GM19438 (cell line): Measurements from ENCODE around the gene GLIS1.

Experiments
- ATAC-seq: cut with Tn5 transposase; IDR thresholded peaks from one replicate; pipeline ENCODE4 v1.9.1; 2021; ENCODE audit warnings: low read depth; ENCODE audit not compliant: unreplicated experiment

The GLIS1 gene

DNA sequence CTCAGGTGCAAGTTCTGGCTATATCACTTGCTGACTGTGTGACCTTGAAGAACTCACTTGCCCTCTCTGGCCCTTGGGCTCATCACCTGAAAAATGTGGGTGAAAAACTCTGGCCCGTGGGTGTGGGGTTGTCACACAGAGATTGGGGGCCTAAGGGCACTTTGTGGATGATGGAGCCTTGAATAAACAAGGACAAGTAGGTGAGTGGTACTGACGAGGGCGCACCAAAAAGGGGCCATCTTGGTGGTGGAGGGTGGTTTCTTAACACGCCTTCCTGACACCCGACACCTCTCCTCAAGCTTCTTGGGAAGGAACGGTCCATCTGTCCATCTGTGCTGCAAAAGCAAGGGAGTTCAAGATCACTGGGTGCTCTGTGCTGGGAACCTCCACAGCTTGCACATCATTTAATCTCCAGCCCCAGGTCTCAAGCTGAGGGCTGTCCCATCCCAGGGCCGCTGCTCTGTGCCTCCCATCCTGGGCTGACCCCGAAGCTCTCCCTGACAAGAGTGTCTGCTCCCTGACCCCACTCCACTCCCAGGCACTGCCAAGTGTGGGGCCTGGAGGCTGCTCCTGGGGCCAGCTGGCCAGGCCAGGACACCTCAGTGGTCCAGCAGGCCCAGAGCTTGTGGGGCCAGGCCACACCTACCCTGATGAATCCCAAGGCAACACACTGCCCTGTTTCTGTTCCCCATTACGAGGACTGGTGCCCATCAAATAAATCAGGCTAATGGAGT, 97.3 kb downstream of the GLIS1 start:
- no peak for ATAC-seq

- no peak for ATAC-seq
These were observed 98.3 kb downstream of the GLIS1 start for GRCh38 chr1:53640701-53641075.

DNA sequence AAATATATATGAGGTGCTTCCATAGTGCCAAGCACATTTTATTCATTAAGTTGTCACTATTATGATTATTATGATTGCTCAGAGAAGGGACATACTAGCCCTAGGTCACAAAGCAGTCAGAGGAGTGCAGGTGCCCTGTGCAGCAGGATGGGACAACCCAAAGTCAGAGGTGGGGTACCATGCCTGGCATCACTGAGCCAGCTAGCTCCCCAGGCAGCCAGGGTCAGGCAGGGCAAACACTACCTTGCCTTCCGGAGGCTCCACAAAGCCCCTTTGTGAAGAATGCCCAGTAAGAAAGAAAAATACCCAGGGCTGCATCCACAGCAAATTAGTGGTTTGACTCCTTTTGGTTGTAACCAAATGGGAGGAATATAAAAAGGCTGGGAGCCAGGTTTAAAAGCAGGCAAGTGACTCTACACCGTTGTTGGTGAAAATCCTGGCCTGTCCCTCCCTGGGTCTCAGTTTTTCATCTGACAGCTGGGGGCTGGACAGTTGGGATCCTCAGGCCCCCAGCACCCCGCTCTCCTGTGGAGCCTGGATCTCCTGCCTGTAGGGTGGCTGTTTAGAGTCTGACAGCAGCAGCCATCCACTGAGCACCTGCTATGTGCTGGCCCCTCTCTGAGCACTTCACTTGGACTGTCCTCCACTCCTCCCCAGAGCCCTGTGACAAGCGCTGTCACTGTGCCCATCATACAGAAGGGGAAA, 98.8 kb downstream of the GLIS1 start:
- no peak for ATAC-seq

DNA sequence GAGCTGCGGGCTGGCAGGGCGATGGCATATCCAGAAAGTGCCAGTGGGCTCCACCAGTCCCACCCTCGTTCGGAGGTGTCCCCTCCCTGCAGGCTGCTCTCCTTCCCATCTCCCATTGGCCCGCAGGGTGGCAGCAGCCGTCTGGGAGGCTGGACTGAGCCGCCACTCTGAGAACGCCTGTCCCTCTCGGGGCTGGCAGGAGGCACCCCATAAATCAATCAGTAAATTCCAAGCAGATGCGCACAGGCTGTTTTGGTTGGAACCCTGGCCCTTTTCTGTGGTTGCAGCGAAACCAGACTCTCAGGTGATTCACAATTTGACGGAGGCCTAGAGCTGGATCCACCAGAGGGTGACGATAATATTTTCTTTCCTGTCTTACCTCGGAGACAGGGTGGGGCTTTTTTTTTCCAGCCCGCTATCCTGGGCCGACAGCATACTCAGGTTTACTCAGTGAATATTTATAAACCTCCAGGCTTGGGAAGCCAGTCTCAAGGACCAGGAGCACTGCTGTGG, 99.7 kb downstream of the GLIS1 start:
- no peak for ATAC-seq

DNA sequence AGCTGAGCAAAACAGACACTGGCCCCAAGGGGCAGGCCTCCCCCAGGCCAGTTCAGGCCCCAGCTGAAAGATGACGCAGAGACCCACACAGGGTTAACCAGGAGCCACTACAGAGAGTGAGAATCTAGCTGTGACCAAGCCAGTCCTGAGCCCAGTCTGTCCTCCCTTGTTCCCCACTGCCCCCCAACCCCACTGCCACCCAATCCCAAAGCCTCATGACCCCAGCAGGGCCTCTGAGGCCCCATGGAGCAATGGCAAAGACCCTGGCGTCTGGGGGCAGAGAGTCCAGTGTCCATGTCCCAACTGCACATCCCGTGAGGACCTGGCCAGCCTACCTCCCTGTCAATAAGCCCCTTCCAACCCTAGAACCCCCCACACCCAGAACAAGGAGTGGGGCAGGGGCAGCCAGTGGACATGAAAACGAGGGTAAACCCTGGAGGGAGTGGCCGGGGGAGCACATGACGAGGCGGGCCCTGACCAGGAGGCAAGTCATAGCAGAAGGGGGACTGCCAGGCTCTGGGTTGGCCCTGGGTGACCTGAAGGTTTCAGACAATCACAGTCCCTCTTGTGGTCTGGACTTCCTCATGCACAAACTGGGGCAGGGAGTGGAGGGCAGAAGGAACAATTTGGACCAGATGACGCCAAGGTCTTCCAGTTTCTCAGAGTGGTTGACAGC, 100.5 kb downstream of the GLIS1 start:
- no peak for ATAC-seq

DNA sequence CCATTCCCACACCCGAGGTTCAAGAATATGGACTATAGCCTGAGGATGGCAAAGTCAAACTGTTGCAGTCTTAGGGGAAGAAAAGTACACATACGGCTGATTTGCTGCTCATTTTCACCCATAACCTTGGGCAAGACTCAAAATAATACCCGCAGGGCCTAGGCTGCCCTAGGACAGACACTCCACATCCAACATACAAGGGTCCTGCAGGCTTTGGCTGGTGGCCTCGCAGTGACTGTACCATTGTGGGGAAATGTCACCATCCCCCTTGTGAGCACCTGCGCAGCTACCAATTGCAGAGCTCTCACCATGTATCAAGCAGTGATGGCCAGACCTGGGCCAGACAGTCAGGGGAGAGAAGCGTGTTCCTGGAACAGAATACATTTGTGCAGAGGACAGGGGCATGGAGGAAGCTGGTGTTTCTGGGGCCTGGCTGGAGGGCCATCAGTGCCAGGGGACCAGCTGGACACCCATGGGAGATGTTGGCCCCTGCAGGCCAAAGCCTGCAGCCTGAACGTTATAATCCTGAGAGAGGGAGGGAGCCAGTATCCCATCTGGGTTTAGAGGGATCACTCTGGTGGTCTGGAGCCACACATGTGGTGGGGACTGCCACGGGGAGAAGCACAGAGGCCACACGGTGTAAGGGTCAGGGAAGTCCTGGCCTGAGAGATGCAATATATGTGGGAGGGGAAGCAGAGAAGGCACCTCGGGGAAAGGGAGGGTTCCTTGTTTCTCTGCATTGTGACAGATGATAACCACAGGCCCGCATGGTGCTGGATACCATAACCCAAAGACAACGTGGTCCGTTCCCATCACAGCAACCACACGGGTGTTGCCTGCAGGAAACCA, 101.2 kb downstream of the GLIS1 start:
- no peak for ATAC-seq

GRCh38 chr1:53636621-53637171, 102.3 kb downstream of the GLIS1 start:
- ATAC-seq, result no peak

DNA sequence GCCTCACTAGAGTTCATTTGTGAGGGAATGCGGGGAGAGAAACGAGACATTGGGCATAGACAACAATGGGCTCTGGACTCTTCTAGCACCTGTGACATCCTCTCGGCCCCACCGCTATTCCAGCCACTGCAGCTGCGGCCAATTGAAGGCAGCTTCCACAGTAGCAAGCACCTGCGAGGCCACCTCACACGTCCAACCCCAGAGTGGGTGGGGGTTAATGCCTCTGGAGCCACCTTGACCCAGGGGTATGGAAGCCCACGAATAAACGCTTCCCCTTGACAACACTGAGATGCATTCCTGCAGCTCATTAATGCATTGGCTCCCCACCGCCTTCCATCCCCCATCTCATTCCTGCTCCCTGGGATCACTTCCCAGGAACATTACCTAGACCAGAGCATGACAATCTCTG, 104.4 kb downstream of the GLIS1 start:
- ATAC-seq, result no peak

GRCh38 chr1:53633073-53633704, 105.8 kb downstream of the GLIS1 start:
- ATAC-seq, result no peak

GRCh38 chr1:53631622-53632310, 107.2 kb downstream of the GLIS1 start:
- ATAC-seq, result no peak

DNA sequence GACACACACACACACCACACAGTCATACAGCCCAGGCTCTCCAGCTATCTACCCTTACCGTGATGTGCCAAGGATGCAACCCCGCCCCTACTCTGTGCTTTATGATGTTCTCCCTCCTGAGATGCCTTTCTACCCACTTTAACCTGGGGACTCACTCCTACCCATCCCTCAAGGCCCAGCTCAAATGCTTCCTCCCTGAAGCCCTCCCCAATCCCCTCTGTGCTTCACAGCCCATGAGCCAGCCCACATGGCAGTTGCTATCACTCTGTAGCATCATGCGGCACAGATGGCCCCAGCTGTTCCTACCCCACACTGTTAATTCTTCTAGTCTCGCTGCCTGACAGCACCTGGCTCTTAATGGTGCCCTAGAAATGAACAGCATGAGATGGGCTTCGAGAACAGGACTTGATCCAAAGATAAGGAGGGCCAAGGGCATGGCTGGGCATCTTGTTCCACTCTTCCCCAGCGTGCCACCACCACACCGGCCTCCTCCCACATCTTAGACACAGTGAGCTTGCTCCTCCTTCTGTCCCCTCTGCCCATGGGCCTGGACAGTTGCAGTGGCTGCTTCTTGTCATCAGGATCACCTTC, 109.8 kb downstream of the GLIS1 start:
- no peak for ATAC-seq

GRCh38 chr1:53628286-53628955, 110.5 kb downstream of the GLIS1 start:
- no peak for ATAC-seq

DNA sequence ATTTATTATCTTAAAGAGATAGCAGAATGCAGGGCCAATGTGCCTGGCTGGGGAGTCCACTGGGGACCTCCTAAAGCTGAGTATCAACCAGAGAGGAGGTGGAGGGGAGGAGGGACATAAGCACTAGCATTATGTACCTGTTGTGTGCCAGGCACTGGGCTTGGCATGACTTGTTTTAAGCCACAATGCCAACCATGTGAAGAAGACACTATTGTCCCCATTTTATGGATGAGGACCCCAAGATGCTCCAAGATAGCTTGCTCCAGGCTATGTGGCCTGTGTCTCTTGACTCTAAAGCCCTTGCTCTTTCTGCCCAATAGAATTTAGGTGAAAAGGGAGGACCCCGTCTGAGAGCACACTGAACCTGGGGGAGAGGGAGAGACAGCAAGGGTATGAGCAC, 111.3 kb downstream of the GLIS1 start:
- ATAC-seq, result no peak

DNA sequence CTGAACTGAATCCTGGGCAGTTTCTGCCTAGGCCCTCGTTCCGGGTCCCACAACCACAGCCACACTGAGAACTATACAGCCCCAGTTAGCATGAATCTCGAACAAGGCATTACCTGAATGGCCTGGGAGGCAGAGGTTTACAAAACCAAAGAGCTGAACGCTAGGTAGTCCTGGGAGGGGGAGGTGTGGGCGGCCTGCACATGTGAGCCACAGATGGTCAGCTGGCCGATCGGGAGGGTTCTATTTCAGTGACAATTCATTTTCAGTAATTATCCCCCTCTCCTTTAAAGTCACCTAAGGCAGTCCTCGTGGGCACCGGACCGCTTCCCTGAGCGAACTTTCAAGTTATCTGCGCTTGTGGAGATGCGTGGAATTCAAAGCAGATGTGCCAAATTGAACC, 111.9 kb downstream of the GLIS1 start:
- no peak for ATAC-seq

DNA sequence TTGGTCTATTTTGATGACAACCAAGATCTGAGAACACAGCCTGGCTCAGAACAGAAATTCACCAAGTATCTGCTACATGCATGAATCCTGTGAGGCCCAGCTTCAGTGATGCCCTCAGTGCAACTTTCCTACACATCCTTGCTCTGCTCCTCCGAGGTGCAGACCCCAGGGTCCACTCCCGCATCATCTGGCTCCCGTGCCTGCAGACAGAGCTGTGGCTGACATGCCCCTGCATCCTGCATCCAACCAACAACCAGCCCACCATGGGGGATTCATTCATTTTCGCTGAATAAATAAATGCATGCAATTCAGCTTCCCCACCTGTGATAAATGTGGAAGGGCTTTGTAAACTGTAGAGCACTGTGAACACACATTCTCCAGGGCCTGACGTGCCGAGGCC, 112.3 kb downstream of the GLIS1 start:
- ATAC-seq, result no peak

DNA sequence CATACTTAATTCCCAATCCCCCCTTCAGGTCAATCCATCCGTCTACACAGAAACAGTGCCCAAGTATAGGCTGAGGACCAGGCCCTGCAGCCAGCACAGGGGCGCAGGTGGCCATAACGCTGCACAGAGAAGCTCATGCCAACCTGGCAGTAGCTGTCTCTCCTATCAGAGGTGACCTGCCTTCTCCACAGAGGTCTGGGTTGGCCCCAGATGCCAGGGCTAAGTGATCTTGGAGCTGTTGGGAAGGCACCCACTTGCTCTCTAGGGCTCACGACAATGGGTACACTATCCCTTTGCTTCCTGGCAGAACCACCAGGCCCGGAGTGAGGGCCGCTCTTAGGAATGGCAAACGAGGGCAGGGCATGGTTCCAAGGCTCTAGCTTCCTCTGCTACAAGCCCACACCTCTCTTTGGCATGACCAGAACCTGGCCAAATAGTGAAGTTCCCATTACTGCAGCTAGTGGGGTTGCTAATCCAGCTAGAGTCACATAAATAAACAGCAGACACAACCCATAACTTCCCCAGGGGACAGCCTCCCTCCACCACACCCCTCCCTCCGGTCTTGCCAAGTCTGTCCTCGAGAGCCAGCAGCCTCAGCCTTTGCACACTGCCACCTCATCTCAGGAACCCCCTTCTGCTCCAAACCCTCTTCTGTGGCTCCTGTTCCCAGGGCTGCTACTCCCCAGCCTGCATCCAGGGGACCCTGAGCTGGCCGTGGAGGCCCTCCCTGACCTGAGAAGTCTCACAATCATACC, 113.0 kb downstream of the GLIS1 start:
- no peak for ATAC-seq

DNA sequence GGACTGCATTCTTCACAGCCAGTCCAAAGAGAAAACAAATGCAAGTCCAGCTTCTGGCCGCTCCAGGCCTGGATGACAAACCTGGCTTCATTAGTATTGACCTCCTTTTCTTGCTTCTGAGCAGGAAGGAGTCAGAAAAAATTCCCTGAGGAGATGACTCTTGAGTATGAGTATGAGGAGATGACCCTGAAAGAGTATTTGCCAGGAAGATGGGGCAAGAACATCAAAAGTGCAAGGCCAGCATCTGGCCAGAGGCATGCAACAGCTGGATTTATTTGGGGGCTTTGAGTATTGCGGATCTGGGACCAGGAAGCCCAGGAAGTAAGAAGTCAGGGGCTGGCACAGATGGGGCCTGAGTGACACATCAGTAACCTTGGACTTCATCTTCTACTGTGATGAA, 113.9 kb downstream of the GLIS1 start:
- ATAC-seq, result no peak

GRCh38 chr1:53622531-53622930, 116.4 kb downstream of the GLIS1 start:
- ATAC-seq, result no peak
